Loucy (cell line): ENCODE measurements around the gene HPS1.

ENCODE experiments used
- H2AFZ ChIP-seq: fragments of 200-600 bp; sonication (generic); 2 replicates; pipeline ENCODE4 v1.6.0; 2016; ENCODE audit warnings: antibody characterized with exemption, mild to moderate bottlenecking, low read length, moderate library complexity
- H3F3A ChIP-seq: fragments of 200-600 bp; 2 replicates; pipeline ENCODE4 v1.6.0; 2016; ENCODE audit warnings: antibody characterized with exemption, low read depth, mild to moderate bottlenecking
- H3K27me3 ChIP-seq: fragments of 200-600 bp; sonication (generic); 2 replicates; pipeline ENCODE4 v1.6.1; 2014; ENCODE audit warnings: low read length, mild to moderate bottlenecking; ENCODE audit not compliant: insufficient read depth, poor library complexity, severe bottlenecking
- H3K36me3 ChIP-seq: fragments of 200-600 bp; sonication (generic); 2 replicates; pipeline ENCODE4 v1.6.1; 2016; ENCODE audit warnings: low read length; ENCODE audit not compliant: insufficient read depth
- H3K4me1 ChIP-seq: fragments of 200-600 bp; sonication (generic); 2 replicates; pipeline ENCODE4 v1.5.1; 2014; ENCODE audit warnings: low read length, mild to moderate bottlenecking; ENCODE audit not compliant: insufficient read depth, poor library complexity, severe bottlenecking
- H3K4me2 ChIP-seq: fragments of 200-600 bp; sonication (generic); 2 replicates; pipeline ENCODE4 v1.6.0; 2014; ENCODE audit warnings: antibody characterized with exemption, low read length, low read depth, mild to moderate bottlenecking; ENCODE audit not compliant: poor library complexity, severe bottlenecking
- H3K4me3 ChIP-seq: fragments of 200-600 bp; sonication (generic); 2 replicates; pipeline ENCODE4 v1.5.1; 2014; ENCODE audit warnings: low read length, mild to moderate bottlenecking, mixed read lengths; ENCODE audit not compliant: poor library complexity, severe bottlenecking
- H3K79me2 ChIP-seq: fragments of 200-600 bp; sonication (generic); 2 replicates; pipeline ENCODE4 v1.6.1; 2014; ENCODE audit warnings: low read length; ENCODE audit not compliant: insufficient read depth
- H3K9ac ChIP-seq: fragments of 200-600 bp; sonication (generic); 2 replicates; pipeline ENCODE4 v1.6.0; 2014; ENCODE audit warnings: mild to moderate bottlenecking, low read depth, low read length, moderate library complexity; ENCODE audit not compliant: poor library complexity, severe bottlenecking
- H3K9me2 ChIP-seq: fragments of 200-600 bp; sonication (generic); replicated peaks from 2 replicates; pipeline ENCODE4 v1.6.1; 2016; ENCODE audit warnings: low read depth, low read length, mixed read lengths
- H3K9me3 ChIP-seq: fragments of 200-600 bp; sonication (generic); 2 replicates; pipeline ENCODE4 v1.6.1; 2014; ENCODE audit warnings: mild to moderate bottlenecking, antibody characterized with exemption, low read length, low read depth; ENCODE audit not compliant: insufficient read depth
- H4K20me1 ChIP-seq: fragments of 200-600 bp; sonication (generic); 2 replicates; pipeline ENCODE4 v1.6.0; 2014; ENCODE audit warnings: antibody characterized with exemption, low read length, mild to moderate bottlenecking; ENCODE audit not compliant: insufficient read depth, poor library complexity, severe bottlenecking
- CTCF ChIP-seq: fragments of 200-600 bp; sonication (generic); conservative IDR thresholded peaks from 2 replicates; pipeline ENCODE4 v1.5.1; 2014; ENCODE audit warnings: mild to moderate bottlenecking, antibody characterized with exemption, low read length
- EZH2phosphoT487 ChIP-seq: fragments of 200-600 bp; IDR thresholded peaks from 2 replicates; pipeline ENCODE4 v1.6.1; 2018; ENCODE audit warnings: antibody characterized with exemption, mild to moderate bottlenecking, moderate library complexity, borderline replicate concordance

Gene HPS1

GRCh38 chr10:98445200-98445812 lies 1.4 kb downstream of the HPS1 start:
- Histone ChIP-seq H3K9me2 (no peaks in the 10 kb centered on the region), H3K36me3 (no peaks in the 10 kb centered on the region), H4K20me1 (no peaks in the 10 kb centered on the region), H3K79me2 (peaks cover 19% of the 10 kb centered on the region), H3K27me3 (no peaks in the 10 kb centered on the region), H3K9me3 (no peaks in the 10 kb centered on the region), H3K4me1 (peaks cover 33% of the 10 kb centered on the region), H2AFZ (no peak overlapping the region), H3K4me3 (peak overlapping the region; percentile 90), H3K9ac (peak overlapping the region; percentile 88), H3F3A (no peaks in the 10 kb centered on the region), H3K4me2 (peak overlapping the region; percentile 90)
- no peak for TF ChIP-seq CTCF
- no peak for TF ChIP-seq EZH2phosphoT487

GRCh38 chr10:98444314-98445006 lies 2.3 kb downstream of the HPS1 start:
- peak overlapping the region; percentile 90 for H3K4me2 ChIP-seq
- no peak overlapping the region for H3K9ac ChIP-seq
- H4K20me1 ChIP-seq: no peaks in the 10 kb centered on the region
- TF ChIP-seq EZH2phosphoT487 (no peak), CTCF (no peak)
- H3K9me2 ChIP-seq: no peaks in the 10 kb centered on the region
- peaks cover 19% of the 10 kb centered on the region for H3K79me2 ChIP-seq
- no peaks in the 10 kb centered on the region for H3F3A ChIP-seq
- H3K4me3 ChIP-seq: peak overlapping the region; percentile 90
- no peaks in the 10 kb centered on the region for H3K27me3 ChIP-seq
- H3K9me3 ChIP-seq: no peaks in the 10 kb centered on the region
- H3K4me1 ChIP-seq: peaks cover 33% of the 10 kb centered on the region
- H2AFZ ChIP-seq: no peak overlapping the region
- no peaks in the 10 kb centered on the region; the same call in 1 of the 2 replicates for H3K36me3 ChIP-seq

- TF ChIP-seq EZH2phosphoT487 (no peak), CTCF (no peak)
- peaks cover 23% of the 10 kb centered on the region; the same call in 1 of the 2 replicates for H3K36me3 ChIP-seq
- no peaks in the 10 kb centered on the region for H3K9me3 ChIP-seq
- H3K4me2 ChIP-seq: no peak overlapping the region
- H3K9ac ChIP-seq: no peak overlapping the region
- H3F3A ChIP-seq: no peaks in the 10 kb centered on the region
- peaks cover 11% of the 10 kb centered on the region for H3K4me1 ChIP-seq
- no peak overlapping the region for H3K4me3 ChIP-seq
- no peaks in the 10 kb centered on the region for H3K27me3 ChIP-seq
- no peaks in the 10 kb centered on the region for H4K20me1 ChIP-seq
- no peaks in the 10 kb centered on the region for H3K9me2 ChIP-seq
- H2AFZ ChIP-seq: no peak overlapping the region
- H3K79me2 ChIP-seq: no peaks in the 10 kb centered on the region; the same call in 1 of the 2 replicates
Observed at GRCh38 chr10:98438715-98439114, 8.0 kb downstream of the HPS1 start.
